Measurements from ENCODE around the gene NANS. TPM values are rescaled to one million over a fixed set of nuclear protein-coding genes. Genes with fewer than 3 reads are reported as not detected.
A peak's percentile ranks its signal among the peaks of the same experiment; 100 is the strongest.

Gene NANS
- total RNA-seq, 3 donors from 2014 or later, result 43.8 to 80.6 (median 54.7) TPM

DNA sequence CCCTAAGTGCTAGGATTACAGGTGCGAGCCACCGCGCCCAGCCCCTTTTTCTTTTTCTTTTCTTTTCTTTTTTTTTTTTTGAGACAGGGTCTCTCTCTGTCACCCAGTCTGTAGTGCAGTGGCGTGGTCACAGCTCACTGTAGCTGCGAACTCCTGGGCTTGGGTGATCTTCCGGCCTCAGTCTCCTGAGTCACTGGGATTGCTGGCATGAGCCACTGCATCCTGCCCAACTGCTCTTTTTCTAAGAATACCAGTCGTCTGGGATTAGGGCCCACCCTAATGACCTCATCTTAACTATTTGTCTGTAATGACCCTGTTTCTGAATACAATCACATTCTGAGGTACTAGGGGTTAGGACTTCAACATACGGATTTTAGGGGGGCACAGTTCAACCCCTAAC, 34.1 kb upstream of the NANS start:
- no peak for DNase-seq (ENCODE audit: low spot score in 2 of 2)
- H3K27ac ChIP-seq, result no peak overlapping the region
- intact Hi-C loops (cut with DNase I; ENCODE audit: low total_unique reads), result no loop called here

GRCh38 chr9:98024702-98025101, 31.8 kb upstream of the NANS start:
- H3K27me3 ChIP-seq, result no peaks in the 10 kb centered on the region
- DNase-seq (ENCODE audit: low spot score in 2 of 2), result no peak
- no peaks in the 10 kb centered on the region for H3K36me3 ChIP-seq
- H3K4me3 ChIP-seq, result no peak overlapping the region
- TF ChIP-seq POLR2AphosphoS5 (IDR thresholded peaks at IDR 0.05) (no peak), POLR2A (IDR thresholded peaks at IDR 0.05) (no peak), CTCF (IDR thresholded peaks at IDR 0.05) (no peak)
- no peaks in the 10 kb centered on the region for H3K4me1 ChIP-seq
- H3K27ac ChIP-seq, result no peak overlapping the region
- intact Hi-C loops (cut with DNase I; ENCODE audit: low total_unique reads), result no loop called here
- H3K9me3 ChIP-seq, result no peaks in the 10 kb centered on the region

More for the DNA sequence above, 34.1 kb upstream of the NANS start:
- H3K27me3 ChIP-seq, result no peaks in the 10 kb centered on the region
- H3K9me3 ChIP-seq, result no peaks in the 10 kb centered on the region
- TF ChIP-seq CTCF (IDR thresholded peaks at IDR 0.05), result no peak
- no peak for TF ChIP-seq POLR2A (IDR thresholded peaks at IDR 0.05)
- TF ChIP-seq POLR2AphosphoS5 (IDR thresholded peaks at IDR 0.05), result no peak
- H3K36me3 ChIP-seq, result no peaks in the 10 kb centered on the region
- H3K4me1 ChIP-seq, result no peaks in the 10 kb centered on the region
- no peak overlapping the region for H3K4me3 ChIP-seq

DNA sequence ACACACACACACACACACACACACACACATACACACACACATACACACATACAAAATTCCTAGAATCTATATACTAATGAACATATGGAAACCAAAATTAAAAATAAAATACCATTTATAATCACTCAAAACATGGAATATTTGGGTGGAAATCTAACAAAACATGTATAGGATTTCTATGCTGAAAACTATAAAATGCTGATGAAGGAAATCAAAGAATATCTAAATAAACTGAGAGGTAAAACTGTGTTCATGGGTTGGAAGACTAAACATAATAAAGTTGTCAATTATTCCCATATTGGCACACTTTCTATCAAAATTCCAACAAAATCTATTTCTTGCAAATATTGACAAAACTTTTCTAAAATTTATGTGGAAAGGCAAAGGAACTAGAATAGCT, 25.4 kb upstream of the NANS start:
- DNase-seq (ENCODE audit: low spot score in 2 of 2), result no peak
- Histone ChIP-seq H3K36me3 (no peaks in the 10 kb centered on the region), H3K27ac (no peak overlapping the region), H3K4me1 (no peaks in the 10 kb centered on the region), H3K9me3 (no peaks in the 10 kb centered on the region), H3K4me3 (no peak overlapping the region), H3K27me3 (no peaks in the 10 kb centered on the region)
- TF ChIP-seq CTCF (IDR thresholded peaks at IDR 0.05) (no peak), POLR2A (IDR thresholded peaks at IDR 0.05) (no peak), POLR2AphosphoS5 (IDR thresholded peaks at IDR 0.05) (no peak)
- intact Hi-C loops (cut with DNase I; ENCODE audit: low total_unique reads), result no loop called here

GRCh38 chr9:98031935-98032334, 24.6 kb upstream of the NANS start:
- no peak for TF ChIP-seq POLR2AphosphoS5 (IDR thresholded peaks at IDR 0.05)
- TF ChIP-seq POLR2A (IDR thresholded peaks at IDR 0.05), result no peak
- no peak for TF ChIP-seq CTCF (IDR thresholded peaks at IDR 0.05)
- Histone ChIP-seq H3K27me3 (no peaks in the 10 kb centered on the region), H3K9me3 (no peaks in the 10 kb centered on the region), H3K4me1 (no peaks in the 10 kb centered on the region), H3K36me3 (no peaks in the 10 kb centered on the region), H3K27ac (no peak overlapping the region), H3K4me3 (no peak overlapping the region)
- no peak for DNase-seq (ENCODE audit: low spot score in 2 of 2)
- intact Hi-C loops (cut with DNase I; ENCODE audit: low total_unique reads), result no loop called here

- peak; percentile 77 to 83 for DNase-seq (ENCODE audit: low spot score in 2 of 2)
- intact Hi-C loops (cut with DNase I; ENCODE audit: low total_unique reads), result no loop called here
- Histone ChIP-seq H3K36me3 (no peaks in the 10 kb centered on the region), H3K4me3 (peak overlapping the region in 1 of 3 donors; percentile 45), H3K27ac (no peak overlapping the region), H3K4me1 (no peaks in the 10 kb centered on the region), H3K9me3 (no peaks in the 10 kb centered on the region), H3K27me3 (no peaks in the 10 kb centered on the region)
- no peak for TF ChIP-seq POLR2A (IDR thresholded peaks at IDR 0.05)
- TF ChIP-seq CTCF (IDR thresholded peaks at IDR 0.05), result peak; percentile 66 to 77 (median 70)
- peak in 2 of 3 donors; percentile 36 to 49 for TF ChIP-seq POLR2AphosphoS5 (IDR thresholded peaks at IDR 0.05)
Observed at GRCh38 chr9:98034593-98035546, 21.7 kb upstream of the NANS start.
